ENCODE measurements around the gene TMEM242.

DNA sequence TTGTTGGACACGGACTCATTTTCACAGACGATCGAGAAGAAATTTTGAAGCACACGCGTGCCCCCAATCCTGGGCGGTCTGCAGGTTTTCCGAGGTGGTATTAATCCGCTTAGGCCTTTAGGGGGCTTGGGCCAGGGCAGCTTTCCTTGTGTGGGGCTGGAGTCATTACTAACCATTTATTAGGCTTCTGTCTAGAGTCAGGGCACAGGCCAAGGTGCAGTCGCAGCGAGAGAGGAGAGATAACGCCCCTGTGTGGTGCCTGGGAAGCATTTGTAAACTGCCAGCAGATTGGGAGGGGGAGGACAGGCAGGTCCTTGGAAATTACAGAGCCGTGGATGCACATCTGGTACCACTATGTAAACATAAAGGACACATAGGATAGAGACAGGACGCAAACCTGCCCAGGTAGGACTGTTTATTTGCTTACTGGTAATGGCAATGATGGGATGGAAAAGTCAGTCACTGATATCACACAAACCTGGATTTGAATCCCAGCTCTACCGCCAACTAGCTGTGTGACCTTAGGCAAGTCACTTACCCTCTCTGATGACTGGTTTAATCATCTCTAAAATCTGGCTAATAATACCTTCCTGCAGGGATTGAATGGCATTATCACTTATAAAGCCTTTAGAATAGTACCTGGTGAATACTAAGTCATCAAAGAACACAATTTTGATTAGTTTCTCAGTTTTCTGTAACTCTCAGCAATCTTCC lies 76.4 kb downstream of the TMEM242 start:
- TF ChIP-seq, protein P1, sequence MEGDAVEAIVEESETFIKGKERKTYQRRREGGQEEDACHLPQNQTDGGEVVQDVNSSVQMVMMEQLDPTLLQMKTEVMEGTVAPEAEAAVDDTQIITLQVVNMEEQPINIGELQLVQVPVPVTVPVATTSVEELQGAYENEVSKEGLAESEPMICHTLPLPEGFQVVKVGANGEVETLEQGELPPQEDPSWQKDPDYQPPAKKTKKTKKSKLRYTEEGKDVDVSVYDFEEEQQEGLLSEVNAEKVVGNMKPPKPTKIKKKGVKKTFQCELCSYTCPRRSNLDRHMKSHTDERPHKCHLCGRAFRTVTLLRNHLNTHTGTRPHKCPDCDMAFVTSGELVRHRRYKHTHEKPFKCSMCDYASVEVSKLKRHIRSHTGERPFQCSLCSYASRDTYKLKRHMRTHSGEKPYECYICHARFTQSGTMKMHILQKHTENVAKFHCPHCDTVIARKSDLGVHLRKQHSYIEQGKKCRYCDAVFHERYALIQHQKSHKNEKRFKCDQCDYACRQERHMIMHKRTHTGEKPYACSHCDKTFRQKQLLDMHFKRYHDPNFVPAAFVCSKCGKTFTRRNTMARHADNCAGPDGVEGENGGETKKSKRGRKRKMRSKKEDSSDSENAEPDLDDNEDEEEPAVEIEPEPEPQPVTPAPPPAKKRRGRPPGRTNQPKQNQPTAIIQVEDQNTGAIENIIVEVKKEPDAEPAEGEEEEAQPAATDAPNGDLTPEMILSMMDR (IDR thresholded peaks at IDR 0.05): no peak
- no peak for TF ChIP-seq POLR2A (IDR thresholded peaks at IDR 0.05)

All from right lobe of liver (tissue), 4 donors.